Measurements from ENCODE around the gene ABCB8.

GRCh38 chr7:150986099-150986512 lies 42.1 kb upstream of the ABCB8 start:
- TF ChIP-seq EZH2phosphoT487 (IDR thresholded peaks at IDR 0.05; ENCODE audit: insufficient read depth, low read depth) (no peak), EZH2 (IDR thresholded peaks at IDR 0.05; ENCODE audit: insufficient read depth, poor library complexity, severe bottlenecking) (no peak)
